Purkinje cell (primary cell): Measurements from ENCODE around the gene USP46. TPM values are rescaled to one million over a fixed set of nuclear protein-coding genes. Genes with fewer than 3 reads are reported as not detected.

Experiments
- polyA plus RNA-seq: library from polyadenylated mRNA; unstranded; fragments of >200 nt; fragmentation: Nextera tagmentation; gene quantifications from 2 replicates; pipeline ENCODE4 v1.2.1, GENCODE V29; 2014

Gene USP46, protein sequence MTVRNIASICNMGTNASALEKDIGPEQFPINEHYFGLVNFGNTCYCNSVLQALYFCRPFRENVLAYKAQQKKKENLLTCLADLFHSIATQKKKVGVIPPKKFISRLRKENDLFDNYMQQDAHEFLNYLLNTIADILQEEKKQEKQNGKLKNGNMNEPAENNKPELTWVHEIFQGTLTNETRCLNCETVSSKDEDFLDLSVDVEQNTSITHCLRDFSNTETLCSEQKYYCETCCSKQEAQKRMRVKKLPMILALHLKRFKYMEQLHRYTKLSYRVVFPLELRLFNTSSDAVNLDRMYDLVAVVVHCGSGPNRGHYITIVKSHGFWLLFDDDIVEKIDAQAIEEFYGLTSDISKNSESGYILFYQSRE
- 80.9 and 83.1 TPM in 2 replicates for polyA plus RNA-seq

DNA sequence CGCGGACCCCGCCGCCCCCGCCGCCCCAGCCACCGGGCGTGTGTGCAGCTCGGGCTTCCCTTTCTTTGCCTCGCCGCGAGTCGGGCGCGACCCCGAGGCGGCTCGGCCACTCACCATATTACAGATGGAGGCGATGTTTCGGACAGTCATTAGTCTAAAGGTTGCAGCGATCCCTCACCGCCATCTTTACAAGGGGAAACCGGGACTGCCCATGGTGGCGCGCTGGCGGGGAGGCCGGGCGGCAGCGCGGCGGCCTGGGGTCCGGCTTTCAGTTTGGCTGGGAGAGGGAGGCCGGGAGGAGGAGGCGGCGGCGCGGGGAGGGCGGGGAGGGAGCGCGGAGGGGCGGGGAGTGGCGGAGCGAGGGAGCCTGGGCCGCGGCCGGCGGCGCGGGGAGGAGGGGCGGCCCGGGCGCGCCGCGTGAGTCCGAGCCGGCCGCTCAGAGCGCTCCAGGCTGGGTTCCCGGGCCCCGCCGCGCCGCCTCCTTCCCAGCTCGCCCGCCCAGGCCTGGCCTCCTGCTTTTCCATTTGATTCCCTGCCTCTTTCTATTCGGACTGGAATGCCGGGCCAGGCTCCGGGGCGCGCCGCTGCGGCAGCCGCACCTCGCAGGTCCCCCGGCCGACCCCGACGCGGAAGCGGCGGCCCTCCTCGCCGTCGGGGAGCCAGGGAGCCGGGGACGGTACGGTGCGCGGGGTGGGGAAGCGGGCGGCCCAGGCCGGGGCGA lies at the start of gene USP46:
Gene USP46 (minus strand): TSS at position 301 of the 721 bp plus-strand sequence. CDS start 151 bp downstream, at position 150.

Other genes with a start within 250 kb of the USP46 start
- gene ERVMER34-1, start 92.1 kb upstream of the USP46 start, polyA plus RNA-seq, result 3.5 and 3.8 TPM in 2 replicates
- 1.4 and 12.6 TPM in 2 replicates for gene RASL11B, start 203.0 kb upstream of the USP46 start, polyA plus RNA-seq